Daoy (cell line): Measurements from ENCODE around the gene FEM1B. TPM values are rescaled to one million over a fixed set of nuclear protein-coding genes. Genes with fewer than 3 reads are reported as not detected.

Experiments used
- DNase-seq: peaks from one replicate; pipeline ENCODE4 v3.0.0-alpha.2; 2015; ENCODE audit warnings: low read depth
- total RNA-seq: library from RNA; depleted of rRNA; stranded (reverse); fragments of >200 nt; shearing (Covaris generic); gene quantifications from 2 replicates; pipeline ENCODE4 v1.2.3, GENCODE V29; 2014

The FEM1B gene
- total RNA-seq, 1 experiment from 2014 or later, result 19.1 TPM

- DNase-seq, result no peak
These were observed 45.3 kb downstream of the FEM1B start for GRCh38 chr15:68322796-68323195.

GRCh38 chr15:68325726-68326125 is 48.2 kb downstream of the FEM1B start:
- DNase-seq, result no peak

- no peak for DNase-seq
These were observed 49.3 kb downstream of the FEM1B start for GRCh38 chr15:68326711-68327354.

GRCh38 chr15:68328443-68328842 is 50.9 kb downstream of the FEM1B start:
- DNase-seq, result no peak

- no peak for DNase-seq
These were observed 51.4 kb downstream of the FEM1B start for GRCh38 chr15:68328964-68329363.

GRCh38 chr15:68330416-68330815 is 52.9 kb downstream of the FEM1B start:
- no peak for DNase-seq

GRCh38 chr15:68330901-68331300 is 53.4 kb downstream of the FEM1B start:
- no peak for DNase-seq

- no peak for DNase-seq
These were observed 54.7 kb downstream of the FEM1B start for GRCh38 chr15:68332266-68332665.

- DNase-seq, result peak; percentile 69
These were observed 56.4 kb downstream of the FEM1B start for GRCh38 chr15:68333775-68334470.

GRCh38 chr15:68334661-68335124 is 57.1 kb downstream of the FEM1B start:
- DNase-seq, result peak; percentile 68

GRCh38 chr15:68335251-68335650 is 57.7 kb downstream of the FEM1B start:
- DNase-seq, result peak; percentile 80

GRCh38 chr15:68335655-68336054 is 58.1 kb downstream of the FEM1B start:
- no peak for DNase-seq

GRCh38 chr15:68336516-68336915 is 59.0 kb downstream of the FEM1B start:
- no peak for DNase-seq

GRCh38 chr15:68337826-68338225 is 60.3 kb downstream of the FEM1B start:
- DNase-seq, result no peak

GRCh38 chr15:68339481-68339880 is 61.9 kb downstream of the FEM1B start:
- no peak for DNase-seq

- DNase-seq, result no peak
These were observed 63.5 kb downstream of the FEM1B start for GRCh38 chr15:68340726-68341671.

GRCh38 chr15:68341760-68342725 is 64.5 kb downstream of the FEM1B start:
- DNase-seq, result no peak

- no peak for DNase-seq
These were observed 66.2 kb downstream of the FEM1B start for GRCh38 chr15:68343579-68344225.

GRCh38 chr15:68344600-68344999 is 67.1 kb downstream of the FEM1B start:
- no peak for DNase-seq
